ENCODE measurements around the gene NUP188.
"Not testable (repeated sequence)": the region's sequence is repeated elsewhere in the genome, so short reads cannot be mapped to it uniquely, and the experiment has no call there.

NUP188 gene

GRCh38 chr9:128916745-128917144 lies 30.8 kb upstream of the NUP188 start:
- DNase-seq (ENCODE audit: low read depth) = no peak

- peak; percentile 73 for DNase-seq (ENCODE audit: low read depth)
These were observed 30.2 kb upstream of the NUP188 start for GRCh38 chr9:128917151-128917849.

GRCh38 chr9:128918921-128919320 lies 28.6 kb upstream of the NUP188 start:
- no peak for DNase-seq (ENCODE audit: low read depth)

- no peak for DNase-seq (ENCODE audit: low read depth)
These were observed 28.0 kb upstream of the NUP188 start for GRCh38 chr9:128919402-128920089.

GRCh38 chr9:128920381-128921058 lies 27.0 kb upstream of the NUP188 start, which contains the start of gene PHYHD1:
PHYHD1 (plus strand) TSS chr9:128920982; CDS start chr9:128922324, 1,342 bp downstream.
- DNase-seq (ENCODE audit: low read depth) = peak; percentile 77

GRCh38 chr9:128921881-128922763 lies 25.4 kb upstream of the NUP188 start:
- DNase-seq (ENCODE audit: low read depth) = peak; percentile 77

GRCh38 chr9:128923493-128923883 lies 24.0 kb upstream of the NUP188 start:
- DNase-seq (ENCODE audit: low read depth) = no peak

- DNase-seq (ENCODE audit: low read depth) = no peak
These were observed 19.6 kb upstream of the NUP188 start for GRCh38 chr9:128927731-128928411.

GRCh38 chr9:128928624-128929023 lies 18.9 kb upstream of the NUP188 start:
- DNase-seq (ENCODE audit: low read depth) = no peak

GRCh38 chr9:128929560-128929959 lies 17.9 kb upstream of the NUP188 start:
- no peak for DNase-seq (ENCODE audit: low read depth)

GRCh38 chr9:128933731-128934130 lies 13.8 kb upstream of the NUP188 start:
- DNase-seq (ENCODE audit: low read depth) = no peak

GRCh38 chr9:128936171-128936865 lies 11.2 kb upstream of the NUP188 start:
- no peak for DNase-seq (ENCODE audit: low read depth)

- DNase-seq (ENCODE audit: low read depth) = no peak
These were observed 10.0 kb upstream of the NUP188 start for GRCh38 chr9:128937310-128938165.

- DNase-seq (ENCODE audit: low read depth) = no peak
These were observed 7.1 kb upstream of the NUP188 start for GRCh38 chr9:128940271-128940921.

GRCh38 chr9:128940946-128941755 lies 6.3 kb upstream of the NUP188 start:
- no peak for DNase-seq (ENCODE audit: low read depth)

GRCh38 chr9:128943832-128944620 lies 3.5 kb upstream of the NUP188 start:
- DNase-seq (ENCODE audit: low read depth) = no peak

GRCh38 chr9:128944966-128945365 lies 2.5 kb upstream of the NUP188 start:
- DNase-seq (ENCODE audit: low read depth) = not testable (repeated sequence)

Measured in amniotic epithelial cell (primary cell).